Naive B cell (primary cell): ENCODE data around the gene EOGT. TPM values are rescaled to one million over a fixed set of nuclear protein-coding genes. Genes with fewer than 3 reads are reported as not detected.

Experiments
- ATAC-seq, 2 donors: fragments of 150-1000 bp; cut with Tn5 transposase; 2 replicates each; pipeline ENCODE4 v1.10.0; 2021; ENCODE audit warnings: low read depth in 2 of 2, mild to moderate bottlenecking in 2 of 2, moderate library complexity in 2 of 2
- DNase-seq: peaks from one replicate; pipeline ENCODE4 v3.0.0; 2022
- H3K27ac Mint-ChIP-seq, 6 donors: one replicate each; pipeline ENCODE4 v1.8.0; 2020 to 2022; ENCODE audit warnings: mild to moderate bottlenecking in 6 of 6, mixed read lengths in 6 of 6, moderate library complexity in 5 of 6, inconsistent platforms in 2 of 6
- H3K27me3 Mint-ChIP-seq, 3 donors: one replicate each; pipeline ENCODE4 v1.8.0; 2021 to 2022; ENCODE audit warnings: mixed read lengths in 3 of 3, mild to moderate bottlenecking in 1 of 3
- H3K36me3 Mint-ChIP-seq, 2 donors: one replicate each; pipeline ENCODE4 v1.8.0; 2020 to 2022; ENCODE audit warnings: mixed read lengths in 2 of 2, inconsistent platforms in 1 of 2, mild to moderate bottlenecking in 1 of 2
- H3K4me1 Mint-ChIP-seq, 3 donors: one replicate each; pipeline ENCODE4 v1.8.0; 2020 to 2022; ENCODE audit warnings: mixed read lengths in 3 of 3, inconsistent platforms in 1 of 3, mild to moderate bottlenecking in 1 of 3, moderate library complexity in 1 of 3
- H3K4me3 Mint-ChIP-seq, 8 donors: one replicate each; pipeline ENCODE4 v1.8.0; 2020 to 2022; ENCODE audit warnings: mild to moderate bottlenecking in 8 of 8, mixed read lengths in 8 of 8, moderate library complexity in 8 of 8, inconsistent platforms in 2 of 8
- H3K9me3 Mint-ChIP-seq, 7 donors: one replicate each; pipeline ENCODE4 v1.8.0; 2020 to 2022; ENCODE audit warnings: mixed read lengths in 7 of 7, mild to moderate bottlenecking in 5 of 7, inconsistent platforms in 2 of 7, moderate library complexity in 1 of 7
- polyA plus RNA-seq, 6 donors: library from polyadenylated mRNA; unstranded; fragments of 300-500 nt; fragmentation: Illumina TruSeq; gene quantifications; one replicate each; pipeline ENCODE4 v1.2.3, GENCODE V29; 2021; ENCODE audit warnings: low read depth in 6 of 6

The EOGT gene
- polyA plus RNA-seq, 6 donors from 2014 or later, result 2.0 to 3.2 (median 2.3) TPM; not detected in 1

- DNase-seq (no peak), ATAC-seq (no peak)
- H3K36me3 Mint-ChIP-seq, result no peaks in the 10 kb centered on the region
- H3K27ac Mint-ChIP-seq, result no peak overlapping the region
- H3K9me3 Mint-ChIP-seq, result peaks cover 0 to 4% (median 0%) of the 10 kb centered on the region in 7 donors
- no peak overlapping the region for H3K4me3 Mint-ChIP-seq
- H3K27me3 Mint-ChIP-seq, result peaks cover 26 to 44% (median 33%) of the 10 kb centered on the region in 3 donors
- no peaks in the 10 kb centered on the region for H3K4me1 Mint-ChIP-seq
Measured at GRCh38 chr3:68964694-68965093, 48.8 kb downstream of the EOGT start.

GRCh38 chr3:68963891-68964290 is 49.6 kb downstream of the EOGT start:
- DNase-seq (no peak), ATAC-seq (no peak)
- Mint-ChIP-seq H3K27ac (no peak overlapping the region), H3K9me3 (peaks cover 0 to 4% (median 0%) of the 10 kb centered on the region in 7 donors), H3K27me3 (peaks cover 28 to 44% (median 34%) of the 10 kb centered on the region in 3 donors), H3K4me3 (no peak overlapping the region), H3K36me3 (no peaks in the 10 kb centered on the region), H3K4me1 (no peaks in the 10 kb centered on the region)

GRCh38 chr3:68963376-68963775 is 50.1 kb downstream of the EOGT start:
- Mint-ChIP-seq H3K27ac (no peak overlapping the region), H3K27me3 (peaks cover 25 to 44% (median 34%) of the 10 kb centered on the region in 3 donors), H3K4me1 (no peaks in the 10 kb centered on the region), H3K9me3 (peaks cover 0 to 4% (median 0%) of the 10 kb centered on the region in 7 donors), H3K4me3 (no peak overlapping the region), H3K36me3 (no peaks in the 10 kb centered on the region)
- no peak for ATAC-seq
- no peak for DNase-seq

- DNase-seq (no peak), ATAC-seq (no peak)
- Mint-ChIP-seq H3K36me3 (no peaks in the 10 kb centered on the region), H3K4me1 (no peaks in the 10 kb centered on the region), H3K27ac (peak overlapping the region in 1 of 6 donors; percentile 5), H3K27me3 (peaks cover 30 to 47% (median 38%) of the 10 kb centered on the region in 3 donors), H3K4me3 (no peak overlapping the region), H3K9me3 (peaks cover 0 to 2% (median 0%) of the 10 kb centered on the region in 7 donors)
Measured at GRCh38 chr3:68958932-68959331, 54.6 kb downstream of the EOGT start.

- Mint-ChIP-seq H3K36me3 (no peaks in the 10 kb centered on the region), H3K4me1 (no peaks in the 10 kb centered on the region), H3K27me3 (peaks cover 30 to 44% (median 38%) of the 10 kb centered on the region in 3 donors), H3K9me3 (peaks cover 0 to 2% (median 0%) of the 10 kb centered on the region in 7 donors), H3K4me3 (no peak overlapping the region), H3K27ac (no peak overlapping the region)
- DNase-seq (no peak), ATAC-seq (no peak)
Measured at GRCh38 chr3:68957895-68958294, 55.6 kb downstream of the EOGT start.

GRCh38 chr3:68953816-68954444 is 59.6 kb downstream of the EOGT start:
- ATAC-seq (no peak), DNase-seq (no peak)
- H3K27ac Mint-ChIP-seq, result peak overlapping the region in 1 of 6 donors; percentile 14
- no peaks in the 10 kb centered on the region for H3K4me1 Mint-ChIP-seq
- H3K27me3 Mint-ChIP-seq, result peaks cover 16 to 24% (median 22%) of the 10 kb centered on the region in 3 donors
- H3K9me3 Mint-ChIP-seq, result peaks cover 0 to 2% (median 0%) of the 10 kb centered on the region in 7 donors
- H3K36me3 Mint-ChIP-seq, result no peaks in the 10 kb centered on the region
- no peak overlapping the region for H3K4me3 Mint-ChIP-seq

- peaks cover 29 to 50% (median 35%) of the 10 kb centered on the region in 3 donors for H3K27me3 Mint-ChIP-seq
- DNase-seq (no peak), ATAC-seq (no peak)
- no peak overlapping the region for H3K4me3 Mint-ChIP-seq
- no peaks in the 10 kb centered on the region for H3K9me3 Mint-ChIP-seq
- no peaks in the 10 kb centered on the region for H3K36me3 Mint-ChIP-seq
- no peaks in the 10 kb centered on the region for H3K4me1 Mint-ChIP-seq
- H3K27ac Mint-ChIP-seq, result no peak overlapping the region
Measured at GRCh38 chr3:68945225-68945624, 68.3 kb downstream of the EOGT start.

GRCh38 chr3:68943753-68944500 is 69.6 kb downstream of the EOGT start:
- H3K27ac Mint-ChIP-seq, result no peak overlapping the region
- no peaks in the 10 kb centered on the region for H3K4me1 Mint-ChIP-seq
- ATAC-seq, result no peak
- H3K4me3 Mint-ChIP-seq, result no peak overlapping the region
- H3K36me3 Mint-ChIP-seq, result no peaks in the 10 kb centered on the region
- H3K9me3 Mint-ChIP-seq, result no peaks in the 10 kb centered on the region
- no peak for DNase-seq
- peaks cover 29 to 51% (median 41%) of the 10 kb centered on the region in 3 donors for H3K27me3 Mint-ChIP-seq

- no peak for ATAC-seq
- no peaks in the 10 kb centered on the region for H3K4me1 Mint-ChIP-seq
- no peaks in the 10 kb centered on the region for H3K9me3 Mint-ChIP-seq
- no peaks in the 10 kb centered on the region for H3K36me3 Mint-ChIP-seq
- H3K27me3 Mint-ChIP-seq, result peaks cover 36 to 61% (median 37%) of the 10 kb centered on the region in 3 donors
- H3K27ac Mint-ChIP-seq, result no peak overlapping the region
- no peak for DNase-seq
- no peak overlapping the region for H3K4me3 Mint-ChIP-seq
Measured at GRCh38 chr3:68941055-68941454, 72.4 kb downstream of the EOGT start.

GRCh38 chr3:68936856-68937255 is 76.6 kb downstream of the EOGT start:
- no peak overlapping the region for H3K4me3 Mint-ChIP-seq
- ATAC-seq (no peak), DNase-seq (no peak)
- H3K4me1 Mint-ChIP-seq, result no peaks in the 10 kb centered on the region
- no peak overlapping the region for H3K27ac Mint-ChIP-seq
- H3K9me3 Mint-ChIP-seq, result peaks cover 0 to 2% (median 0%) of the 10 kb centered on the region in 7 donors
- no peaks in the 10 kb centered on the region for H3K36me3 Mint-ChIP-seq
- H3K27me3 Mint-ChIP-seq, result peaks cover 55 to 65% (median 64%) of the 10 kb centered on the region in 3 donors

- DNase-seq (no peak), ATAC-seq (no peak)
- Mint-ChIP-seq H3K4me1 (peaks cover 0 to 8% (median 0%) of the 10 kb centered on the region in 3 donors), H3K9me3 (peaks cover 0 to 2% (median 0%) of the 10 kb centered on the region in 7 donors), H3K27me3 (peaks cover 56 to 63% (median 58%) of the 10 kb centered on the region in 3 donors), H3K4me3 (no peak overlapping the region), H3K36me3 (no peaks in the 10 kb centered on the region), H3K27ac (no peak overlapping the region)
Measured at GRCh38 chr3:68935778-68936177, 77.7 kb downstream of the EOGT start.

GRCh38 chr3:68931406-68932149 is 81.9 kb downstream of the EOGT start:
- no peak overlapping the region for H3K27ac Mint-ChIP-seq
- H3K4me1 Mint-ChIP-seq, result peaks cover 0 to 8% (median 0%) of the 10 kb centered on the region in 3 donors
- H3K4me3 Mint-ChIP-seq, result peak overlapping the region in 6 of 8 donors; percentile 19 to 66 (median 32)
- H3K9me3 Mint-ChIP-seq, result peaks cover 0 to 2% (median 0%) of the 10 kb centered on the region in 7 donors
- ATAC-seq, result no peak
- DNase-seq, result no peak
- H3K27me3 Mint-ChIP-seq, result peaks cover 49 to 75% (median 72%) of the 10 kb centered on the region in 3 donors
- no peaks in the 10 kb centered on the region for H3K36me3 Mint-ChIP-seq
